AG08396 (cell line): ENCODE results near the gene NEK8.
"Not testable (repeated sequence)": the region's sequence is repeated elsewhere in the genome, so short reads cannot be mapped to it uniquely, and the experiment has no call there.

ENCODE experiments used
- DNase-seq: peaks from one replicate; pipeline ENCODE4 v3.0.0; 2012; ENCODE audit warnings: low spot score, mixed read lengths

Gene NEK8

DNA sequence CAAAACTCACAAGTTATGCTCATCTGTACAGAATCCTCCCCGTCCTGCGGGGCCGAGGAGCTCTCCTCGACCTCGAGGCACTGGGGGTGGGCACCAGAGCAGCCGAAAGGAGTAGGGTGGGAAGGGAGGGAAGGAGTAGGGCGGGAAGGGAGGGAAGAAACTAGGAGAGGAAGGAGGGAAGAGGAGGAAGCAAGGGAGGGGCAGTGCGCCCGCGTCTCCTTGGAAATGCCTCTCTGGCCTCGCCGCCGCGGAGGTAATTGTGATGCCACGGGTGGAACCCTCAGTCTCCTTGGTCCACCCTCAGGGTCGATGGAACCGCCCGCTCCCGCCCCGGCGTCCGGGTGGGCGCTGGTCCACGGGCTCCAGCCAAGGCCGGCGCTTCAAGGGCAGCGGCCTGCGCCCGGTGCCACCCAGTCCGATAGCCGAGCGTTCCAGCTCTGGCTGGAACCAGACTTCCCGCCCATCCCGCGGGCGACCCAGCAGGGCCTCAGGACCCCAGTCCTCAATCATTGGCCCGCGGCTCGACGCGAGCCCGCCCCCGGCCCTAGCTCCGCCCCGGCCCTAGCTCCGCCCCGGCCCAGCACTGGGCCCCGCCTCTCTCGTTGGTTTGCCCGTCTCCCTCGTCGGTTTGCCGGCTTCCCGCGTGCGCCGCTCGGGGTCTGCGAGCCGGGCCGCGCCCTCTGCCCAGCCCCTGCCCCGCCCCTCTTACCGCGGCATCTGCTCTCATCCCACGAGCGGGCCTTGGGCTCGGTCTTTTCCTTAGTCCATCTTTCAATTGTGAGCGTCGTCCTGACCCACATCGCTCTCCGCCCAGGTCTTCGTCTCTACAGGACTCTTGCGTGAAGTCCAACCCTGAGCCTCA is 17.5 kb upstream of the NEK8 start:
- DNase-seq = peak; percentile 96

DNA sequence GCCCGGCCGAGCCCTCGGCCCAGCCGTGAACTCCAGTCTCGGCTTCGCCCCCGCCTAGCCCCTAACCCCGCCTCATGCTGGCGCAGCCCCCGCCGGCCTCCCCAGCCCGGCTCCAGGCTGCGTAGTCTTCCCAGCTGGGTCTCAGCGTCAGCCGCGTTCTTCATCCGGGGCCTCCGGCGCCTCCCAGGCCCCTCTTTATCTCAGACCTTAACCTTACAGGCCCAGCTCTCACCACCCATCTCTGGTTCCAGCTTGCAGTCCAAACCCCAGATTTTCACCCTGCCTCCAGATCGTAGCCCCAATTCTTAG is 16.9 kb upstream of the NEK8 start, which contains the start of gene PROCA1:
TSS of gene PROCA1 (minus strand) at position 166 of the 309 bp plus-strand sequence. CDS start 228 bp downstream, outside the sequence.
- DNase-seq = no peak

DNA sequence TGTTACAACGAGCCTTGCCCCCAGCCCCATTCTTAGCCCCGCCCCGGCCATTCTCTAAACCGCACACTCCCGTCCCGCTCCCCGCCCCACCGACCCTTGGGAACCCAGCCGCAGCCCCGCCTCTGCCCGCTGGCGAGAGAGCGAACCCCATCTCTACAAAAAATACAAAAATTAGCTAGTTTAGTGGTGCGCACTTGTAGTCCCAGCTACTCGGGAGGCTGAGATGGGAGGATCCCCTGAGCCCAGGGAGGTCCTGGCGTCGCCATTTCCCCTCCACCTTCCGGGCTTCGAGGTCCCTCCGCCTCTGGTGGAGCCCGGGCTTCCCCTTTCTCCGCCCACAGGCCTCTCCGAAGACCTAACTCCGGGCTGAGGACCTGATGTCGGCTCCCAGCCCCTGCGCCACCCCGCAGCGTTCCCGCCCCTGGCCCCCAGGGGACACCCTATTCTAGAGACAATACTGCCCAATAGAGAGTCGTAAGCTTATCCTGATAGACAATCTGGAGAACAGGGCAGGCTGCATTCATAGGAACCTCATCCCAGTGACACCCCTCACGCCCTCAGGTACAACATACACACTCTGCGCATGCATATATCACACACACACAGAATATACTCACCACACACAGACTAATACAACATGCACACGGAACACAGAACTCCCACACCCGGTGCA is 16.4 kb upstream of the NEK8 start:
- DNase-seq = no peak

DNA sequence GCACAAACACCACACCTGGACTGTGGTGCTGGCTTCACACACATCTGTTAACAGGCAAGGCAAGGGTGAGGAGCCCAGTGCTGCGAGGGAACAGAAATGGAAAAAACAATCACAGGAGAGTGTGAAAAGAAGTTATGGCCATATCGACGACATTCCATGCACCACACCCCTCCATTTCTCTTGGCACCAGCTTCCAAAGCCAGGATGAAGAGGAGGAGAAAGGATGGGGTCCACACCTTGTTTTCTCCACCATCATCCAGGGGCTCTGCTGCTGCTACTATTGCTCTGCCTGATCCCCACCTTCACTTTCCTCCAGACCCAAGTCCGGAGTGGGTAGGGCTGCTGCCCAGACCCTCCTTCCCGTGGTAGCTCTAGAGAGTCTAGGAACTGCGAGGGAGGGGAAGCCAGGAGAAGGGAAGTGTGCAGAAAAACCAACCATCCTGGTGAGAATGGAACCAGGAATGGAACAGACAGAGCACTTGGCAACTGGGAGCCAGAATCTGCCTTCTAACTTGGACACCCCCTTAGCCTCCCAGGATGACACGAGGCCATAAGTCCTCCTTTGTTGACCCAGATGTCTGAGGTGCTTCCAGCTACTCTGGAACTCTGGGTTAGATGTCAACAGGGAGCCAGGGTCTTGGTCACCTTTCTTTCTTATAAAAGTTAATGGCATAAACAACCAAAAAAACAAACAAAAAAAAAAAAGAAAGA is 15.7 kb upstream of the NEK8 start:
- no peak for DNase-seq

DNA sequence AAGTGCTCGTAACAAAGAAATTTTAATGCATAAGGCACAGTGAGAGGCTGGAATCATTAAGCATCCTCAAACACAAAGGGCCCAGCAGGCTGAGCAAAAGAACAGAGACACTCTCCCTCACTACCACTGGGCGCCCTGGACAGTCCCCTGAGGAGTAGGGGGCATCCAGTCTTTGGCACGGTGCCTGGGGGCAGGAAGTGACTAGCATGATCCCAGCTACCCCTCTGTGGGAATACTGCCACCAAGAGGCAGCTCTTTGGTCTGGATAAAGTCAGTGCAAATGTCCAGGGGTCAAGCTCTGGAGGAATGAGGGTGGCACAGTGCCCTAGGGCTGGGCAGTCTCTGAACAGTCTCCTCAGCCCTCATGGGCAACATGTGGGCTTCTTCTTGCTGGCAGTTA is 14.3 kb upstream of the NEK8 start:
- no peak for DNase-seq

DNA sequence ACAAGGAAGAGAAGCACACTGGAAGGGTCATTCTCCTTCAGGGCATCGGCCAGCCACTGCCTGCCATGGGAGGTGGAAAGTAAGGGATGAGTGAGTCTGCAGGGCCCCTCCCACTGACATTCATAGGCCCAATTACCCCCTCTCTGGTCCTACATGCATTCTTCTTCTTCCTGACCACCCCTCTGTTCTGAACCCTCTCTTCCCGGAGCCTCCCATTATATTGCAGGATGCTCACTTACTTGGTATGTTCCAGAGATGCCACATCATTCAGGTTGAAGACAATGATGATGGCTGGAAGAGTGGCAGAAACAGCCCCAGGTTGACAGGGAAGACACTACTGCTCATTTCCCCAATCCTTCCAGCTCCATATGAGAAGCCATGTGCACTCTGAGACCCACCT is 13.4 kb upstream of the NEK8 start:
- DNase-seq = no peak

DNA sequence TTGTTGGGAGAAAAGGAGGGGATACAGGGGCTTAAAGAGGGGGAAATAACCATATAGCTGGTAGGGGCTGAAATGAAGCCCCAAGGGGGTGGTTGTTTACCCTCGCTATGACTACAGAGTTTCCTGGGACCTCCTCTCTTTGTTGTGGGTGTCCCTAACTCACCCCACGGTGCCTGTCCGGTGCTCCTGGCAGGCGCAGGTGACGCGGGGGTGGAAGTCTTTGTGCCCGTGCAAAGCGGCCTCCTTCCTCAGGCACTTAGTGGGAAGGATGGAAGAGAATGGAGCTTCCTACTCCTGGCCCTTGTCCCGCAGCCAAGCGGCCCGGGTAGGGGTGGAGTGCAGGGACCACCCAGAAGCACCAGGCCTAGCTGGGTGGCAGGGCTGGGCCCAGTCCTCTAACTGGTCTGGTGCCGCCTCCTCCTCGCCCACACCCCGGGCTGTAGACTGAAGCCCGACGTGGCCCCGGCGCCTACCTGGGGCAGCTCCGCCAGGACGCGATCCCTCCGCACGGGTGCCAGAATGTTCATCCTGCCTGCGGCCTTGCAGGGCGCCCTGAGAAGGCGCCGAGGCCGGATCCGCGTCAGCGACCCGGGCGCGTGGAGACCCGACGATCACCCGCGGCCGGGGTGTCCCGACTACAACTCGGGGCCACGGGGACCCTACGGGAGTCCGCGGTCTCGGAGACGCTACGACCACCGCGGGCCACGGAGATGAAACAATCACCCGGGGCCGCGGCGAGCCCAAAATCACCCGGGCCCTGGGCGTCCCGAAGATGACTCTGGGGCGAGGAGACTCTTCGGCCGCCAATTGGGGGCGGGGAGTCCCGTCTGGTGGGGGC is 11.6 kb upstream of the NEK8 start:
- no peak for DNase-seq

DNA sequence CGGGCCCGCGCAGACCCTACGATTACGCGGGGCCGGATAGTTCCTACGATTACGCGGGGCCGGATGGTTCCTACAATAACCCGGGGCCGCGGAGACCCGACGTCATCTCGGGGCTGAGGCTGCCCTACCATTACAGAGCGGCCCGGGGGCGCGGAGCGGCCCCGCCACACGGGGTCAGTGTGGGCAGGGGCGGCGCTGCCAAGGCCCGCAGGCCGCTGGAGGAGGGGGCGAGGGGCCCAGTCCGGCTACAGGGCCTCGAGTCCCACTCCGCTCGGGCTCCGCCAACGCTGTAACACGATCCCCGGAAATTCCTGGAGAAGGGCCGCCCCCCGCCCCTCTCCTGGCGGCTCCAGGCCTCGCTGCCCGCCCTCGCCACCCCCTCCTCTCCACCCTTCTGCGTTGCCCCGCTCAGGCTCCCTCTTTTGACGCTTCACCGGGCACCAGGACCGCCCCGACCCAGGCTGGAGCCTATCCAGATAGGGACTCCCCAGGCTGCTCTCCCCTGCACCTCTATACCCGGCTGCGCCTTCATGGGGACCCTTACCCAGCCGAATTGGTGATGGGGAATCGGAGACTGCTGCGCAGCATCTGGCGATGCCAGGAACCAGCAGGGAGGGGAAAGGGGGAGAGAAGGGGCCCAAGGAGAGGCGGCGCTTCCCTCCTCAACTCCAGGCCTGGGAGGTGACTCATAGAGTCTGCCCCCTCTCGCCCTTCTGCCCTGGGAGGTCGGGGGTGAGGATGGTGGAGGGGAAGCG is 10.8 kb upstream of the NEK8 start, which contains the start of gene RAB34:
TSS of gene RAB34 (minus strand) at position 291 of the 755 bp plus-strand sequence. CDS start 602 bp downstream, outside the sequence.
- peak; percentile 80 for DNase-seq

DNA sequence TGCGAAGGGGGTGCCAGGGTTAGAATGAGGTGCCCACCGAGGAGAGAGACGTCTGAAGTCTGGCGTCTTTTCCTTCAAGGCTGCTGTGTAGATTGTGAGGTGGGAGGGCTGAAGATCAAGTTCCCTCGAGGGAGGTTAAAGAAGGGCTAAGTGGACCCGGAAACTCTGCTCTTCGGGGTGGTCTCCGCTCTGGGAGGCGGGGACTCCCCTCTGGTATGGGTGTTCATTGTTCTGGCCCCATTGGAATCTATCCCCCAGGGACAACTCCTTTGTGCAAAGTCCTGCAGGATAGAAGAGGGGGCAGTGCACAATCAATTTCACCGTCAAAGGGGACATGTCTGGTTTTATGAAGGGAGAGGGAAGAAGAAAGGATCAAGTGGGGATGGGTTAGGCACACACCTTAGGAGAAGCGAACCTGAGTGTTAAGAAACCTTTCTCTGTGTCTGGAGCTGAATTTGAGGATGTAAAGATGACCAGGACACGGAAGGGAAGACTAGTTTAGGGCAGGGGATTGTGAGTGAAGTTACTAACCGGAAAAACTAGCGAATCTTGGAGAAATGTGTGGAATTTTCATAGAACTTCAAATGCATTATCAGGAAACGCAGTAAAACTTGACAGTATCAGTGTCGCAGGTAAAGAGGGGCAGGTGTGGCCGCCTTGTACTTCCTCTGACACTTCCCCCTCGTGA is 10.1 kb upstream of the NEK8 start:
- DNase-seq = no peak

DNA sequence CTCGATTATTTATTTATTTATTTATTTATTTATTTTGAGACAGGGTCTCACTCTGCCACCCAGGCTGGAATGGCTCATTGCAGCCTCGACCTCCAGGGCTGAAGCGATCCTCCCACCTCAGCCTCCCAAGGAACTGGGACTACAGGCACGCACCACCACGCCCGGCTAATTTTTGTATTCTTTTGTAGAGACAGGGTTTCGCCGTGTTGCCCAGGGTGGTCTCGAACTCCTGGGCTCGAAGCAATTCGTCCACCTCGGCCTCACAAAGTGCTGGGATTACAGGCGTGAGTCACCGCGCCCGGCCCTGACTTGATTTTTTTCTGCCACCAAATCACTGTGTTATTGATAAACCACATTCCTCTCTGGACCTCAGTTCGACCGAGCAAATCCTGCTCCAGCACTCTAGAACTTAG is 9.6 kb upstream of the NEK8 start:
- no peak for DNase-seq

DNA sequence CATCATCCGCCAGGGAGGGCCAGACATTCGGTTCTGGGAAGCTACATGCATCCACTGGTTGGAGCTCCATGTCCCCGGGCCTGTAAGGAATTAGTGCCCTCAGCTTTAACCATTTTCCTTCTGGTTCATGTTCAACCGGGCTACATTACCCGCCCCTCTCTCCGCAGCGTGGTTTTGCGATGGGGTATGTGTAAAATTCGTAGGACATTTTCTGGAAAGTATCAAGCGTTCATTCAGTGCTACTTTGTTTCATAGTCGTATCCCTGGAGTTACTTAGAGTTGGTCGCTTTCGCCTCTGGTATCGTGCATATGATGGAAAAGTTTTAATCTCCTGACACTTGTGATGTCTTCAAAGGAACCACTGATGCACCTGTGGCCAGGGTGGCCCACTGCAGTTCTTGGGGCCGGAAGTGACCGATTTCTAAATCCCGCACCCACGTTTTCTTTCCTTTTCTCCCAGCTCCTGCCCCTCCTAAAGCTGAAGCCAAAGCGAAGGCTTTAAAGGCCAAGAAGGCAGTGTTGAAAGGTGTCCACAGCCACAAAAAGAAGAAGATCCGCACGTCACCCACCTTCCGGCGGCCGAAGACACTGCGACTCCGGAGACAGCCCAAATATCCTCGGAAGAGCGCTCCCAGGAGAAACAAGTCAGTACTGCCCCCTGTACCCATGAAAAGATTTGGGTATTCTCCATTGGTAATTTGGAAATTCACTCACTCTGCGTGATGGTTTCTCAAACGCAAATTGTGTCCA is 8.2 kb upstream of the NEK8 start:
- DNase-seq = no peak

DNA sequence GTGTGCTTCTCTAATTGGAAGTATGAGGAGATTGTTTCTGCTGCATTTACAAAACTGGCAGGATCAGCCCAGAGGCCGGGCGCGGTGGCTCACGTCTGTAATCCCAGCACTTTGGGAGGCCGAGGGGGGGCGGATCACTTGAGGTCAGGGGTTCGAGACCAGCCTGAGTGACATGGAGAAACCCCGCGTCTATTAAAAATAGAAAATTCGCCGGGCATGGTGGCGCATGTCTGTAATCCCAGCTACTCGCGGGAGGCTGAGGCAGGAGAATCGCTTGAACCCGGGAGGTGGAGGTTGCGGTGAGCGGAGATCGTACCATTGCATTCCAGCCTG is 7.6 kb upstream of the NEK8 start:
- DNase-seq = not testable (repeated sequence)

DNA sequence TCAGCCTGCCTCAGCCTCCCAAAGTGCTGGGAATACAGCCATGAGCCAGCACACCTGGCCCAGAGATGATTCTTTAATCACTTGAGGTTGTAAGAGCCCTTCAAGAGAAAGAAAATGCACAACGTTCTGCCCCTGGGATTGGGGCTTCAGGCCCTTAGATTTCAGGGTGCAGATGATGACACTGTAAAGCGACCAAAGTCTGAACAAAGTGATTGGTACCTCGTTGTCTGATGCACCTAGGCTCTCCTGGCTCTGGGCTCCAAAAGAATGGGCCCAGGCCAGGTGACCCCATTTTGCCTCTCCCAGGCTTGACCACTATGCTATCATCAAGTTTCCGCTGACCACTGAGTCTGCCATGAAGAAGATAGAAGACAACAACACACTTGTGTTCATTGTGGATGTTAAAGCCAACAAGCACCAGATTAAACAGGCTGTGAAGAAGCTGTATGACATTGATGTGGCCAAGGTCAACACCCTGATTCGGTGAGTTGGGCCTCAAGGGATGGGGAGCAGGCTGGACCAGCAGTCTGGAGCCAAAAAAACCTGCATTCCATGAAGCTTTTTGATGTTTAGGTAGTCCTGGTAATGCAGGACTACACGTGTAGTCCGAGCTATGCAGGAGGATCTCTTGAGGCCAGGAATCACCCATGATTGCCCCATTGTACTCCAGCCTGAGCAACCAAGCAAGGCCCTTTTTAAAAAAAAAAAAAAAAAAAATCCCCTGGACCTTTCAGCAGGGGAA is 6.0 kb upstream of the NEK8 start:
- no peak for DNase-seq

DNA sequence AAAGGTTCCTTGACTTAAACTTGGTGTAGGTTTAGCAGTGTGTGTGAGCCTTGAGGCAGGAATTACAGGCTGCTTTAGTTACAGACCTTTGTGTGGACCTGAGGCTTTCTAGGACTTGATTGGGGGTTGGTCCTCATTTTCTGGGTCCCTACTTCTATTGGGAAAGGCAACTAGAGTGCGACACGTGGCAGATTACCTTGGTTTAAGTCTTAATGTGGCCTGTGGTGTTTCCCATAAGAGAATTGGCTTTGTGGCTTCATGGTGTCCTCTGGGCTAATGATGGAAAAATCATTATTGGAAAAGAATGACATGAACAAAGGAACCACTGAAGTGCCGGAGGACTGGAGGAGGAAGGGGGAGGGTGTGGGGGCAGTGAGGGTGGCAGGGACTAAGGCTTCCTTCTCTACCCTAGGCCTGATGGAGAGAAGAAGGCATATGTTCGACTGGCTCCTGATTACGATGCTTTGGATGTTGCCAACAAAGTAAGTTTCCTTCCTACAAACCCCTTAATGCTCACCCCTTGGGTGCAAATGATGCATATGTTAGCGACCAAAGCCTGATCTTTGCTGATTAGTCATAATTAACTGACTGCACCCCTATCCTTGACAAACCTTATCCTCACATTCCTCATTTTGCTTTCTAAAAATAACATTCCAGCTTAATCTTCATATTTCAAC is 5.3 kb upstream of the NEK8 start:
- DNase-seq = no peak

DNA sequence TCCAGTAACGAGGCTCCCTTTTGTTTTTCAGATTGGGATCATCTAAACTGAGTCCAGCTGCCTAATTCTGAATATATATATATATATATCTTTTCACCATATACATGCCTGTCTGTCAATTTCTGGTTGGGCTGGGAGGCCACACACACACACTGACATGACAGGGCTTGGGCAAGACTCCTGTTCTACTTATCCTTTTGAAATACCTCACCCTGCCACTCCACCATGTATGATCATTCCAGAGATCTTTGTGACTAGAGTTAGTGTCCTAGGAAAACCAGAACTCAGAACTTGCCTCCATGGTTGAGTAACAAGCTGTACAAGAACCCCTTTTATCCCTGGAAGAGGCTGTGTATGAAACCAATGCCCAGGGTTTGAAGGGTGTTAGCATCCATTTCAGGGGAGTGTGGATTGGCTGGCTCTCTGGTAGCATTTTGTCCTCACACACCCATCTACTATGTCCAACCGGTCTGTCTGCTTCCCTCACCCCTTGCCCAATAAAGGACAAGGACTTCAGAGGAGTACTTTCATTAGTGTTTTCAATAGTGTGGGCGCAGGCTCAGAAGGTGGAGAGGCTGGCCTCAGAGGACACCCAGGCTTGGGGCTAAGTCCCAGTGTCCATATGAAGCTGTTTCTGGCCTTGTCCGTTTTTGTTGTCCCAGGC is 4.6 kb upstream of the NEK8 start:
- not testable (repeated sequence) for DNase-seq

DNA sequence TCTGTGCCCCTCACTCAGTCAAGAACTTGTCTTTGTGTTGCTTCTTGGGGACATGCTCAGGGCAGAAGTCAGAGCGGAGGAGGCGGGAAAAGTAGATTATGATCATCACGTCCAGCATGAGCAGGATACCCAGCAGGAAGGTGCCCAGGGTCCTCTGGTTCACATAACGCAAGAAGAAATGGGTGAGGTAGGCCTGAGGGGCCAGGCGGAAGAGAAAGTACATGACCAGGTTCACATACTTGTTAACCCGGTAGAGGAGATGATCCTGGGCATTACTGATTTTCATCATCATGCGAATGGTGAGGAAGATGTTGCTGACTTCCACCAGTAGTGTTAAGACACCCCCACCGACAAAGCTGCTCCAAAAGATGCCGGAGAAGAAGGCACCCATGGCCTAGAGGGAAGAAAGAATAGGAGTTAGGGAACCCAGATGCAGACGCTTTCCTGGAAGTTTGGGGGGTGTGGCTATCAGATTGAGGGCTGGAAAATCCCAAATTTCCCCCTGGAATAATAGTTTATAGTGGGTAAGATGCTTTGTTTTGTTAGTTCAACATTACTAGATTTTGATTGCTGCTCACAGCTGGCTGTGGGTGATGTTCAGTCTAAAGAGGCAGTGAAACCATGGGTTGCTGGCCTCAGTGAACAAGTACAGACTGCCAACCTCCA is 4.0 kb upstream of the NEK8 start:
- no peak for DNase-seq

DNA sequence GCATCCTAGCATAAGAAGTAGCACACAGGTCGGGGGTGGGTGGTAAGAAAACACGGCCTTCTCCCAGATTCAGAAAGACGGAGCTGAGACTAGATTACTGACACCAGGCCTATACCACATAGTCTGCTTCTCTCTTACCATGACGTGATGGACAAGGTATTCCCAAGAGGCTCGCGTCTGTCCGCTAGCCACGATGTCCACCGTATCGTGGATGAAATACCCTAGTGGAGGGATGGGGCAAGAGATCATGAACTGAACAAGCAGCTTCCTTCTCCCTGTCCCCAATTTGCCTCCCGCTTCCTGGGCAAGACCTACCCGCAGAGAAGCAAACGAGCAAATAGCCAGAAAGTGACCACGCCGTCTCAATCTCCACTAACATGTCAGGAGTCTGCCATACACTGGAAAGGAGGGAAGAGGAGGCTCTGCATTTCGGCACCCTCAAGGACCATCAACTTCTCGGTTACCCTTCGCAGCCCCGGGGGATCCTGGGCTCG is 3.4 kb upstream of the NEK8 start:
- DNase-seq = no peak
